ENCODE measurements around the gene SERHL2. TPM values are rescaled to one million over a fixed set of nuclear protein-coding genes. Genes with fewer than 3 reads are reported as not detected.
A peak's percentile ranks its signal among the peaks of the same experiment; 100 is the strongest.
"Not testable (repeated sequence)": the region's sequence is repeated elsewhere in the genome, so short reads cannot be mapped to it uniquely, and the experiment has no call there.

SERHL2 gene
- total RNA-seq, 3 donors from 2014 or later = 0.52 to 2.5 (median 0.89) TPM

DNA sequence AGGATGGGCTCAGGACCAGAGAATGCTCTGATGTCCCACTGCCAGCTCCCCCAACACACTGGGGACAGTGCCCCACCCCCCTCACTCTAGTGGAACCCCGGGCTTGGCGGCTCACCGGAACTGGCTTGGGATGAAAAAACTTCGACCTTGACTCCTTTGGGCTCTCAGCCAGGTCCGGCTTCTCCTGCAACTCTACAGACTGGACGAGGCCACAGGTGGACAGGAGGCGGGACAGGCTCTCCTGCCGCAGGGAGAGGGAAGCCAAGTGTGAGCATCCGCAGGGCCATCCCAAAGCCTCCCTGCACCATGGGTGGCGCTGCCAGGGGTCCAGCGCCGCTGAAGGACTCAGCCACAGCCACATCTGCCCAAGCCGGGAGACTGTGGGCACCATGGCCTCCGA is 37.9 kb upstream of the SERHL2 start:
- Histone ChIP-seq H3K4me1 (ENCODE audit: low read depth) (peaks cover 17% of the 10 kb centered on the region), H3K9me3 (no peaks in the 10 kb centered on the region), H3K36me3 (ENCODE audit: low read depth) (peaks cover 5% of the 10 kb centered on the region), H3K4me3 (no peak overlapping the region)
- TF ChIP-seq, protein P1, sequence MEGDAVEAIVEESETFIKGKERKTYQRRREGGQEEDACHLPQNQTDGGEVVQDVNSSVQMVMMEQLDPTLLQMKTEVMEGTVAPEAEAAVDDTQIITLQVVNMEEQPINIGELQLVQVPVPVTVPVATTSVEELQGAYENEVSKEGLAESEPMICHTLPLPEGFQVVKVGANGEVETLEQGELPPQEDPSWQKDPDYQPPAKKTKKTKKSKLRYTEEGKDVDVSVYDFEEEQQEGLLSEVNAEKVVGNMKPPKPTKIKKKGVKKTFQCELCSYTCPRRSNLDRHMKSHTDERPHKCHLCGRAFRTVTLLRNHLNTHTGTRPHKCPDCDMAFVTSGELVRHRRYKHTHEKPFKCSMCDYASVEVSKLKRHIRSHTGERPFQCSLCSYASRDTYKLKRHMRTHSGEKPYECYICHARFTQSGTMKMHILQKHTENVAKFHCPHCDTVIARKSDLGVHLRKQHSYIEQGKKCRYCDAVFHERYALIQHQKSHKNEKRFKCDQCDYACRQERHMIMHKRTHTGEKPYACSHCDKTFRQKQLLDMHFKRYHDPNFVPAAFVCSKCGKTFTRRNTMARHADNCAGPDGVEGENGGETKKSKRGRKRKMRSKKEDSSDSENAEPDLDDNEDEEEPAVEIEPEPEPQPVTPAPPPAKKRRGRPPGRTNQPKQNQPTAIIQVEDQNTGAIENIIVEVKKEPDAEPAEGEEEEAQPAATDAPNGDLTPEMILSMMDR (IDR thresholded peaks at IDR 0.05) = no peak
- DNase-seq (peak in 1 of 3 donors; percentile 37), ATAC-seq (no peak)
- intact Hi-C loops (cut with DNase I, micrococcal nuclease) = no loop called here

DNA sequence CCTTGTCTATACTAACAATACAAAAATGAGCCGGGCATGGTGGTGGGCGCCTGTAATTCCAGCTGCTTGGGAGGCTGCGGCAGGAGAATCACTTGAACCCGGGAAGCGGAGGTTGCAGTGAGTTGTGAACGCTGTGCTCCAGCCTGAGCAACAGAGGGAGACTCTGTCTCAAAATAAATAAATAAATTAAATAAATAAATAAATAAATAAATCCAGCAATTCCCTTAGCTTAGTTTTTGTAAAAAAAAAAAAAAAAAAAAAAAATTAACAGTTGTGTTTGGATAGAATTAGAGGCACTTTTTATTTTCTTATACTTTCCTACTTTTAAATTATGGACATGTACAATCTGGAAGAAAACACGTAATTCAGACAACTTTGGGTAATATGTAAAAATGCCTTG is 36.7 kb upstream of the SERHL2 start:
- ATAC-seq; H3K9me3 ChIP-seq; intact Hi-C loops (cut with DNase I, micrococcal nuclease); H3K36me3 ChIP-seq (ENCODE audit: low read depth); H3K4me3 ChIP-seq: not testable (repeated sequence)
- peaks cover 17% of the 10 kb centered on the region for H3K4me1 ChIP-seq (ENCODE audit: low read depth)
- DNase-seq = peak in 1 of 3 donors; percentile 18

DNA sequence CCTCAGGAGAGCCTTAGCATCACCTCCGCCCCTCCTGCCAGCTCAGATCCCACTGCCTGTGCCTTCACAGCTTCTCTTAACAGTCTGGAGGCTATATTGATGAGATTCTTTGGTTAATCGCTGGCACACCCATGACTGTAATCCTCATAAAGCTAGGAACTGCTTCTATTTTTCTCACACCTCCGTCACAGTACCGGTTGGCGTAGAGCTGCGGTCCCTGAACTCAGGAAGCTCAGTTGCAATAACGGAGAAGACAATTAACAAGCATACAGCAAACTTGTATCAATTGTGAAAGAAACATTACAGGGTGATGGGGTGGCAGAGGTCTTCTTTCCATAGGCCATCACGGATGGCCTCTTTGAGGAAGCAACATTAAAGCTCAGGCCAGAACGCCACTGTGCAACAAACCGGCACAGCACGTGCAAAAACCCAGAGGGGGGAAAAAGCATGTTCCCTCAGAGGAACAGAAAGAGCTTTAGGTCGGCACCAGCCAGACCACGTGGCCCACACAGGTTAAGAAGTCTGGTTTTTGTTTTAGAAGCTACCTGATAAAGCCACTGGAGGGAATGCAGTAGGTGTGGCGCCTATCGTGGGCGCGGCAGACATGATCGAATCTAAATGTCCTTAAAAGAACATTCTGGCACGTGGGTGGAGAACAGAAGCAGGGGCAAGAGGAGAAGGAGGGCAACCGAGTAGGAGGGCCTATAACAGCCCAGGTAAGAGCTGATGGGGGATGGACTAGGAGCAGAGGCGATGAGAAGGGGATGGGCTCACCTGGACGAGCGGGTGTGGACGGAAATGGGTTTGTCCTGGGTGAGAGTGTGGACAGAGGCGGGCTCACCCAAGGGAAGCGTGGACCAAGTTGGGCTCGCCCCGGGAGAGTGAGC is 34.9 kb upstream of the SERHL2 start:
- ATAC-seq = peak; percentile 74
- DNase-seq = peak in 1 of 3 donors; percentile 33
- H3K9me3 ChIP-seq; H3K36me3 ChIP-seq (ENCODE audit: low read depth); intact Hi-C loops (cut with DNase I, micrococcal nuclease): not testable (repeated sequence)
- Histone ChIP-seq H3K4me3 (peak overlapping the region; percentile 90), H3K4me1 (ENCODE audit: low read depth) (peaks cover 12% of the 10 kb centered on the region)

DNA sequence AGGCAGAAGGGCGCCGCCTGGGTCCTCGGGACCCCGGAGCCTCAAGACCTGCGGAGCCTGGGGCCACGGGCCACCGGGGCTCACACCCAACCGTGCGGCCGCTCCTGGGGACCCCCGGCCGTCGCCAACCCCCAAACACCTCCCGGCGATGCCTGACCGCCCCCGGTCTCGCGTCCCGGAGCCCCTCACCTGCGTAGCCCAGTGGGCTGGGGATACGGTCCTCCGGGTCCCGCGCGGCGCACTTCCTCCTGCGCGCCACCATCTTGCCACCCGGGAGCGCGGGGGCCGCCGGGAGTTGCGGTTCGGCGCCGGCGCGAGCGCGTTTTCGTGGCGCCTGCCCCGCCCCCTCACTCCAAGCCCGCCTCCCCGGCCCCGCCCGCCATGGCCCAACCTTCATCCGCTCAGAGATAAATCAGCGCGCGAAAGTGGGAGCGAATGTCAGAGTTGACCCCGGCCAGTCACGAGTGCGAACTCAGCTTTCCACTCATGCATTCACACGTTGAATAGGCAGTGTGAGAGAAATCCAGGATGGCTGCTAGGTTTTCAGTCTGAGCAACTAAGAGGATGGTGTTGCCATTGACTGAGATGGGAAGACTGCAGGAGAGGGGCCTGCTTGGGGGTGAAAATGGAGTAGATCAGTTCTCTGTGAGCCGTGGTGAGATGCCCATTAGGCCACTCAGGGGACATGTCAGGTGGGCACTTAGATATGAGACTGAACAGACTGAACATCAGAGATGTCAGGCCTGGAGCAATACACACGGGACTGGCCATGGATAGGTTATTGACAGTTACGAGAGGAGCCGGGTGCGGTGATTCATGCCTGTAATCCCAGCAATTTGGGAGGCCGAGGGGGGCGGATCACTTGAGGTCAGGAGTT is 34.0 kb upstream of the SERHL2 start, which contains the start of gene RRP7A:
RRP7A (minus strand) TSS at position 272 of the 877 bp plus-strand sequence; CDS start at position 262, 10 bp downstream.
- ATAC-seq (peak; percentile 97), DNase-seq (peak; percentile 88 to 92 (median 92))
- H3K4me1 ChIP-seq (ENCODE audit: low read depth) = peaks cover 12% of the 10 kb centered on the region
- no peaks in the 10 kb centered on the region for H3K9me3 ChIP-seq
- TF ChIP-seq, protein P1 (IDR thresholded peaks at IDR 0.05) = no peak
- intact Hi-C loops (cut with DNase I, micrococcal nuclease) = no loop called here
- H3K4me3 ChIP-seq = peak within 1 kb of the TSS; percentile 90
- H3K36me3 ChIP-seq (ENCODE audit: low read depth) = peaks cover 5% of the 10 kb centered on the region

DNA sequence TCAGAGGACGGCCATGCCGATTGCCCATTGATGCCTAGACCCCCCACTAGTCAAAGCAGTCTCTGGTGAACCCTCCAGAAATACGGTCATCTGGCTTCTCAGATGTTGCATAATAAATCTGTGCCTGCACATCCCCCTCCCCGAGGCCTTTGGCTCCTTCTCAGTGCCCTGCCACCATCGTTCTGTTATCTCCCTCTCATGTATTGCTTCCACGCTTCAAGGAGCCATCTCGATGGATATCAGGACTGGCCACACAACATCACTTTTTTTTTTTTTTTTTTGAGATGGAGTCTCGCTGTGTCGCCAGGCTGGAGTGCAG is 32.6 kb upstream of the SERHL2 start:
- Histone ChIP-seq H3K9me3 (no peaks in the 10 kb centered on the region), H3K4me1 (ENCODE audit: low read depth) (peaks cover 12% of the 10 kb centered on the region), H3K36me3 (ENCODE audit: low read depth) (peaks cover under 1% of the 10 kb centered on the region), H3K4me3 (no peak overlapping the region)
- no peak for DNase-seq
- ATAC-seq = no peak
- intact Hi-C loops (cut with DNase I, micrococcal nuclease) = no loop called here
- TF ChIP-seq, protein P1 (IDR thresholded peaks at IDR 0.05) = no peak

DNA sequence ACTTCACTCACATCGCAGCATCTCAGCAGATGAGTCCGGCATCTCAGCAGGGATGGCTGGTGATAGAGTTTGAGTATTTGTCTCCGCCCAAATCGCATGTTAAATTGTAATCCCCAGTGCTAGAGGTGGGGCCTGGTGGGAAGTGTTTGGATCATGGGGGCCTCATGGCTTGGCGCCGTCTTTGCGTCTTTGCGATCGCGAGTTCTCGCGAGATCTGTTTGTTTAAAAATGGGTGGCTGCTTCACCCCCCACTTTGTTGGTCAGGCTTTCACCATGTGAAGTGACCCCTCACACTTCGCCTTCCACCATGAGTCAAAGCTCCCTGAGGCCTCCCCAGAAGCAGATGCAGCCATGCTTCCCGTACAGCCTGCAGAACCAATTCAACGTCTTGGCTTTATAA is 31.2 kb upstream of the SERHL2 start:
- no peaks in the 10 kb centered on the region for H3K36me3 ChIP-seq (ENCODE audit: low read depth)
- no peaks in the 10 kb centered on the region for H3K9me3 ChIP-seq
- DNase-seq (peak in 1 of 3 donors; percentile 23), ATAC-seq (no peak)
- TF ChIP-seq, protein P1 (IDR thresholded peaks at IDR 0.05) = no peak
- H3K4me1 ChIP-seq (ENCODE audit: low read depth) = peaks cover 12% of the 10 kb centered on the region
- no peak overlapping the region for H3K4me3 ChIP-seq
- intact Hi-C loops (cut with DNase I, micrococcal nuclease) = no loop called here
